Upper lobe of left lung (tissue), 4 donors: ENCODE results near the gene SARNP.

Experiments
- EP300 ChIP-seq, 4 donors: sonication (generic); formaldehyde crosslinking; IDR thresholded peaks; one replicate each; pipeline ENCODE4 v1.5.1; 2017; ENCODE audit warnings: antibody characterized with exemption in 4 of 4, control low read depth in 2 of 4
- POLR2A ChIP-seq, 4 donors: fragments of 450-650 bp; IDR thresholded peaks; one replicate each; pipeline ENCODE4 v1.5.1; 2016 to 2017; ENCODE audit warnings: antibody characterized with exemption in 4 of 4, mild to moderate bottlenecking in 2 of 4
- TF ChIP-seq, protein P1 (sequence below), 6 experiments: fragments of 450-650 bp in 4 of 6; fragments of 200-600 bp in 2 of 6; sonication (generic) in 2 of 6; IDR thresholded peaks; one replicate each; pipeline ENCODE4 v1.5.1; 2016 to 2019; ENCODE audit warnings: antibody characterized with exemption in 6 of 6

DNA sequence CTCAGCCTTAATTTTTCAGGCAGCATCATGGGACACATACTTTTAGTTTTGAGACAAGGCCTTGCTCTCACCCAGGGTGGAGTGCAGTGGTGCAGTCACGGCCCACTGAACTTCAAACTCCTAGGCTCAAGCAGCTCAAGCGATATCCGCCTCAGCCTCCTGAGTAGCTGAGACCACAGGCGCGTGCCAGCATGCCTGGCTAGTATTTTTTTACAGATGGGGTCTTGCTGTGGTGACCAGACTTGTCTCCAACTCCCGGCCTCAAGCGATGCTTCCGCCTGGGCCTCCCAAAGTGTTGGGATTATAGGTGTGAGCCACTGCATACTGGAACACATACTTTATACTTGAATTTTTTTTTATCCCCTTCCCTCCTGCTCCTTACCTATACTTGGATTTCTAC lies 94.6 kb downstream of the SARNP start:
- no peak for TF ChIP-seq POLR2A (IDR thresholded peaks at IDR 0.05)
- TF ChIP-seq, protein P1, sequence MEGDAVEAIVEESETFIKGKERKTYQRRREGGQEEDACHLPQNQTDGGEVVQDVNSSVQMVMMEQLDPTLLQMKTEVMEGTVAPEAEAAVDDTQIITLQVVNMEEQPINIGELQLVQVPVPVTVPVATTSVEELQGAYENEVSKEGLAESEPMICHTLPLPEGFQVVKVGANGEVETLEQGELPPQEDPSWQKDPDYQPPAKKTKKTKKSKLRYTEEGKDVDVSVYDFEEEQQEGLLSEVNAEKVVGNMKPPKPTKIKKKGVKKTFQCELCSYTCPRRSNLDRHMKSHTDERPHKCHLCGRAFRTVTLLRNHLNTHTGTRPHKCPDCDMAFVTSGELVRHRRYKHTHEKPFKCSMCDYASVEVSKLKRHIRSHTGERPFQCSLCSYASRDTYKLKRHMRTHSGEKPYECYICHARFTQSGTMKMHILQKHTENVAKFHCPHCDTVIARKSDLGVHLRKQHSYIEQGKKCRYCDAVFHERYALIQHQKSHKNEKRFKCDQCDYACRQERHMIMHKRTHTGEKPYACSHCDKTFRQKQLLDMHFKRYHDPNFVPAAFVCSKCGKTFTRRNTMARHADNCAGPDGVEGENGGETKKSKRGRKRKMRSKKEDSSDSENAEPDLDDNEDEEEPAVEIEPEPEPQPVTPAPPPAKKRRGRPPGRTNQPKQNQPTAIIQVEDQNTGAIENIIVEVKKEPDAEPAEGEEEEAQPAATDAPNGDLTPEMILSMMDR (IDR thresholded peaks at IDR 0.05), result no peak
- TF ChIP-seq EP300 (IDR thresholded peaks at IDR 0.05), result no peak
